Activated T-cell treated with anti-CD3 and anti-CD28 coated beads, Interleukin-2, amount 50 U/mL, for 4 hours (primary cell): ENCODE results near the gene XPR1. TPM values are rescaled to one million over a fixed set of nuclear protein-coding genes. Genes with fewer than 3 reads are reported as not detected.

Experiments used
- ATAC-seq, 2 donors: fragments of 200-7000 bp; cut with Tn5 transposase; one replicate each; pipeline ENCODE4 v1.10.0; 2021
- DNase-seq: peaks from one replicate; pipeline ENCODE4 v3.0.0-alpha.2; 2020
- H3K27me3 Mint-ChIP-seq: one replicate; pipeline ENCODE4 v1.8.0; 2021; ENCODE audit warnings: low read depth, mixed read lengths
- H3K36me3 Mint-ChIP-seq: one replicate; pipeline ENCODE4 v1.8.0; 2022; ENCODE audit warnings: mixed read lengths; ENCODE audit not compliant: insufficient read depth
- H3K4me1 Mint-ChIP-seq: one replicate; pipeline ENCODE4 v1.8.0; 2021; ENCODE audit warnings: low read depth, mixed read lengths
- H3K4me3 Mint-ChIP-seq: one replicate; pipeline ENCODE4 v1.8.0; 2021; ENCODE audit warnings: mild to moderate bottlenecking, moderate library complexity, mixed read lengths
- H3K9me3 Mint-ChIP-seq: one replicate; pipeline ENCODE4 v1.8.0; 2021; ENCODE audit warnings: mixed read lengths
- total RNA-seq, 3 donors: library from RNA; stranded (reverse); gene quantifications; one replicate each; pipeline ENCODE4 v1.2.1, GENCODE V29; 2021

Gene XPR1
- total RNA-seq, 3 donors from 2014 or later = 25.2 to 26.7 (median 25.8) TPM

- no peaks in the 10 kb centered on the region for H3K27me3 Mint-ChIP-seq
- no peak for ATAC-seq
- no peaks in the 10 kb centered on the region for H3K36me3 Mint-ChIP-seq
- H3K4me3 Mint-ChIP-seq = no peak overlapping the region
- H3K9me3 Mint-ChIP-seq = no peaks in the 10 kb centered on the region
- no peak for DNase-seq
- no peaks in the 10 kb centered on the region for H3K4me1 Mint-ChIP-seq
Observed at GRCh38 chr1:180921386-180921785, 289.6 kb downstream of the XPR1 start.

GRCh38 chr1:180921891-180922630 is 290.2 kb downstream of the XPR1 start:
- Mint-ChIP-seq H3K27me3 (no peaks in the 10 kb centered on the region), H3K4me1 (no peaks in the 10 kb centered on the region), H3K4me3 (no peak overlapping the region), H3K36me3 (no peaks in the 10 kb centered on the region), H3K9me3 (no peaks in the 10 kb centered on the region)
- DNase-seq (no peak), ATAC-seq (no peak)

GRCh38 chr1:180922631-180923015 is 290.8 kb downstream of the XPR1 start:
- H3K36me3 Mint-ChIP-seq = no peaks in the 10 kb centered on the region
- no peaks in the 10 kb centered on the region for H3K4me1 Mint-ChIP-seq
- DNase-seq (no peak), ATAC-seq (no peak)
- H3K27me3 Mint-ChIP-seq = no peaks in the 10 kb centered on the region
- H3K4me3 Mint-ChIP-seq = no peak overlapping the region
- H3K9me3 Mint-ChIP-seq = no peaks in the 10 kb centered on the region

GRCh38 chr1:180923021-180923841 is 291.4 kb downstream of the XPR1 start:
- H3K4me1 Mint-ChIP-seq = no peaks in the 10 kb centered on the region
- no peak for DNase-seq
- ATAC-seq = no peak
- no peaks in the 10 kb centered on the region for H3K36me3 Mint-ChIP-seq
- H3K9me3 Mint-ChIP-seq = no peaks in the 10 kb centered on the region
- no peak overlapping the region for H3K4me3 Mint-ChIP-seq
- no peaks in the 10 kb centered on the region for H3K27me3 Mint-ChIP-seq

- no peak for ATAC-seq
- Mint-ChIP-seq H3K27me3 (no peaks in the 10 kb centered on the region), H3K4me1 (no peaks in the 10 kb centered on the region), H3K36me3 (no peaks in the 10 kb centered on the region), H3K4me3 (no peak overlapping the region), H3K9me3 (no peaks in the 10 kb centered on the region)
- DNase-seq = no peak
Observed at GRCh38 chr1:180923887-180924286, 292.1 kb downstream of the XPR1 start.

GRCh38 chr1:180924939-180925338 is 293.1 kb downstream of the XPR1 start:
- no peak for DNase-seq
- Mint-ChIP-seq H3K9me3 (no peaks in the 10 kb centered on the region), H3K4me3 (no peak overlapping the region), H3K36me3 (no peaks in the 10 kb centered on the region), H3K4me1 (no peaks in the 10 kb centered on the region), H3K27me3 (no peaks in the 10 kb centered on the region)
- ATAC-seq = no peak

GRCh38 chr1:180925471-180926051 is 293.7 kb downstream of the XPR1 start:
- DNase-seq (no peak), ATAC-seq (no peak)
- H3K27me3 Mint-ChIP-seq = no peaks in the 10 kb centered on the region

GRCh38 chr1:180926164-180926981 is 294.6 kb downstream of the XPR1 start:
- Mint-ChIP-seq H3K36me3 (no peaks in the 10 kb centered on the region), H3K9me3 (no peaks in the 10 kb centered on the region), H3K4me3 (no peak overlapping the region), H3K27me3 (no peaks in the 10 kb centered on the region), H3K4me1 (no peaks in the 10 kb centered on the region)
- ATAC-seq (peak in 1 of 2 donors; percentile 62), DNase-seq (no peak)

More at GRCh38 chr1:180925471-180926051, 293.7 kb downstream of the XPR1 start:
- no peak overlapping the region for H3K4me3 Mint-ChIP-seq
- H3K4me1 Mint-ChIP-seq = no peaks in the 10 kb centered on the region
- no peaks in the 10 kb centered on the region for H3K9me3 Mint-ChIP-seq
- no peaks in the 10 kb centered on the region for H3K36me3 Mint-ChIP-seq

- H3K36me3 Mint-ChIP-seq = no peaks in the 10 kb centered on the region
- H3K4me3 Mint-ChIP-seq = no peak overlapping the region
- DNase-seq (no peak), ATAC-seq (no peak)
- no peaks in the 10 kb centered on the region for H3K27me3 Mint-ChIP-seq
- H3K4me1 Mint-ChIP-seq = no peaks in the 10 kb centered on the region
- no peaks in the 10 kb centered on the region for H3K9me3 Mint-ChIP-seq
Observed at GRCh38 chr1:180927348-180927747, 295.5 kb downstream of the XPR1 start.

- no peaks in the 10 kb centered on the region for H3K9me3 Mint-ChIP-seq
- no peak overlapping the region for H3K4me3 Mint-ChIP-seq
Observed at GRCh38 chr1:180927841-180928240, 296.0 kb downstream of the XPR1 start.

GRCh38 chr1:180928331-180929230 is 296.8 kb downstream of the XPR1 start:
- H3K4me3 Mint-ChIP-seq = no peak overlapping the region
- H3K36me3 Mint-ChIP-seq = no peaks in the 10 kb centered on the region
- no peak for ATAC-seq
- no peaks in the 10 kb centered on the region for H3K9me3 Mint-ChIP-seq
- DNase-seq = no peak
- no peaks in the 10 kb centered on the region for H3K4me1 Mint-ChIP-seq
- H3K27me3 Mint-ChIP-seq = no peaks in the 10 kb centered on the region

More at GRCh38 chr1:180927841-180928240, 296.0 kb downstream of the XPR1 start:
- Mint-ChIP-seq H3K27me3 (no peaks in the 10 kb centered on the region), H3K36me3 (no peaks in the 10 kb centered on the region), H3K4me1 (no peaks in the 10 kb centered on the region)
- ATAC-seq = no peak
- no peak for DNase-seq

- ATAC-seq (no peak), DNase-seq (no peak)
- Mint-ChIP-seq H3K36me3 (no peaks in the 10 kb centered on the region), H3K27me3 (no peaks in the 10 kb centered on the region), H3K4me3 (no peak overlapping the region), H3K4me1 (no peaks in the 10 kb centered on the region), H3K9me3 (no peaks in the 10 kb centered on the region)
Observed at GRCh38 chr1:180929389-180929788, 297.6 kb downstream of the XPR1 start.

- ATAC-seq (no peak), DNase-seq (no peak)
- H3K36me3 Mint-ChIP-seq = no peaks in the 10 kb centered on the region
- H3K9me3 Mint-ChIP-seq = no peaks in the 10 kb centered on the region
- H3K4me1 Mint-ChIP-seq = peaks cover 3% of the 10 kb centered on the region
- no peaks in the 10 kb centered on the region for H3K27me3 Mint-ChIP-seq
- no peak overlapping the region for H3K4me3 Mint-ChIP-seq
Observed at GRCh38 chr1:180930687-180931086, 298.9 kb downstream of the XPR1 start.
